Superior temporal gyrus (tissue), 1 donor: Measurements from ENCODE around the gene ATF6B.
"Not testable (repeated sequence)": the region's sequence is repeated elsewhere in the genome, so short reads cannot be mapped to it uniquely, and the experiment has no call there.

Experiments
- DNase-seq: peaks from one replicate; pipeline ENCODE4 v3.0.0-alpha.2; 2016; ENCODE audit errors: extremely low spot score

ATF6B gene

DNA sequence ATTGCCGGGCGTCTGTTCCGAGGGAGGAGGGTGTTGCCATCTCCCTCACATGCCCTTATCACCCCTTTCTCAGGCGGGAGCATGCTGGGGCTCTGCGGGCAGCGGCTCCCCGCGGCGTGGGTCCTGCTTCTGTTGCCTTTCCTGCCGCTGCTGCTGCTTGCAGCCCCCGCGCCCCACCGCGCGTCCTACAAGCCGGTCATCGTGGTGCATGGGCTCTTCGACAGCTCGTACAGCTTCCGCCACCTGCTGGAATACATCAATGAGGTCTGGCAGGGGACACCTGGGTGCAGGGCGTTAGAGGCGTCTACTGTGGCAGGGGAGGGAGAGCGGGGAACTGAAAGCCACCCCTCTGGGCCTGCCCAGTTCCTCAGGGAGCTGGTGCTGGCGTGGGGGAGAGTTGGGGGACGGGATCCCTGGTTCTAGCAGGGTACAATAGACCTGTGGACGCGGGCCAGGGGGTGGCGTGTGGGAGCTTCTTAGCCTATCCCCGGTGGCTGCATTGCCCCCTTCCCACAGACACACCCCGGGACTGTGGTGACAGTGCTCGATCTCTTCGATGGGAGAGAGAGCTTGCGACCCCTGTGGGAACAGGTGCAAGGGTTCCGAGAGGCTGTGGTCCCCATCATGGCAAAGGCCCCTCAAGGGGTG is 26.6 kb upstream of the ATF6B start:
- peak; percentile 39 for DNase-seq

DNA sequence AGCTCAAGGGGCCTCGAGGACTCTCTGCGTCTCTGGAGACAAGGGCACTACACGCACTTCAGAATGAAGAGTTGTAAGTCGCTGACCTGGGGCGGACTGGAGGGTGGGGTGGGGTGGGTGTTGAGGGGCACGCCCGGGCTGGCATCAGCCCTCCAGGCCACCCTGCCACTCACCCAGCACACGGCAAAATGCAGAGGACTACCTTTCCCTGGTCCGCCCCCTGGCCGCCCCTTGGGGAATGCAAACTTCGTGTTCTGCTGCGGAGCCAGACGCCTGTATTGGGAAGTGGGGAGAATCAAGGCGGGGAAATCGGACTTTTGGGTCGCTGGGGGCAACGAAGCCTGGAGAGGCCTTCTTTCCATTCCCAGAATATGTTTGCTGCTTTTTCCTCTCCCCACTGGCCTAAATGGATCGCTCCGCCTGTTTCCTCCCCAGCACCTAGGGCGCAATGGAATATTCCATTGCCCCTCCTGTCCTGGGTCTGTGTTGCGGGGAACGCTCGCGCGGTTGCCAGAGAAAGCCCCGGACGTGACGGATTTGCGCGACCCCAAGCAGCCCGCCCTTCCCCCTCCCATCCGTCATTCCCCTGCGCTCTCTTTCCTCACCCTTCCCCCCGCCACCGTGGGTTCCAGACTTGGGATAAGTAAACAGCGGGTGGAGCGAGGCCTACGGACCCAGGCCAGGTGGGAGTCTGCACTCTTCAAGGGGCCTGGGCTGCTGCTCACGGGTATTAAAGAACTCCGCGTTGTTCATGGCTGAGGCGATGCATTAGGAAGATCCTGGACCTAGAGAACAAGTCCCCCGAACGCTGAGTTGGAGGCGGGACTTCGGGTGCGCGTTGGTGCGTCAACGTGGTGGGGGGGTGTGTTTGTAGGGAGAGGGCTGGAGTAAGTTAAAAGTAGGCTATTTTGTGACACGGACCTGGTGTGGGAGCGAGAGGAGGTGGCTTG is 25.8 kb upstream of the ATF6B start, which contains the start of gene PPT2:
Gene PPT2, plus strand, starts transcription at position 578 of the 950 bp plus-strand sequence. CDS start 454 bp downstream, outside the sequence.
- peak; percentile 90 for DNase-seq

DNA sequence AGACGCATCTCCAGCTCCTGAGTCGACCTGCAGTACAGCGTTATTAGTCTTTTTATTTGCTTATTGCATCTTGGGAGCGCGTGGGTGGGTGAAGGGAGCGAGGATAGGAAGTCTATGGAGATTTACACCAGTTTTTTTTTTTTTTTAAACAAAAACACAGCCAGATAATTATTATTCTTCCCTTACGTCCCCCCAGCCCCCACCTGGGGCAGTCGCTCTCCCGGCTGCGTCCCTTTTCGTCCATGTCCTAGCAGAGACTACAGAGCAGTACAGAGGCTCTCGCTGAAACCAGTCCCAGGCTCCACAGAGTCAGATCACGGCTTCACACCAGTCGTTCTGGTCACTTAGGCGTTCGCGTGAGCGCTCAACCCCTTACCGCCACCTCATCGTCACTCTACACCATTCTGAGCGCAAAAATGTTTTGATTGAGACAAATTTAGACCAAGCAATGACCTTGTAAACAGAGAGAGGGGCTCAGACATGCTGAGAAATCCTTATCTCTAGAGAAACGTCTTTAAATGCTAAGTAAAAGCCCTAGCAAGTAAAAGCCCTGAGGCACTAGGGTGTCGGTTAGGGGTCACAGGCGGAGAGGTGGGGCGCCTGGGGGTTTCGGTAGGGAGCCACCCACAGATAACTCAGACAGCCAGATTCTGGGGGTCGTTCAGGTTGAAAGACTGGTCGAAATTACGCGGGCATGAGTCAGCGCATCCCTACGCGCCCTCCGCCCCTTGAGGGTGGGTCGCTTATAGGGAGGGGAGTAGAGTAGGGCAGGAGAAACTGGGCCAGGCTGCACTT is 24.9 kb upstream of the ATF6B start:
- peak; percentile 51 for DNase-seq

DNA sequence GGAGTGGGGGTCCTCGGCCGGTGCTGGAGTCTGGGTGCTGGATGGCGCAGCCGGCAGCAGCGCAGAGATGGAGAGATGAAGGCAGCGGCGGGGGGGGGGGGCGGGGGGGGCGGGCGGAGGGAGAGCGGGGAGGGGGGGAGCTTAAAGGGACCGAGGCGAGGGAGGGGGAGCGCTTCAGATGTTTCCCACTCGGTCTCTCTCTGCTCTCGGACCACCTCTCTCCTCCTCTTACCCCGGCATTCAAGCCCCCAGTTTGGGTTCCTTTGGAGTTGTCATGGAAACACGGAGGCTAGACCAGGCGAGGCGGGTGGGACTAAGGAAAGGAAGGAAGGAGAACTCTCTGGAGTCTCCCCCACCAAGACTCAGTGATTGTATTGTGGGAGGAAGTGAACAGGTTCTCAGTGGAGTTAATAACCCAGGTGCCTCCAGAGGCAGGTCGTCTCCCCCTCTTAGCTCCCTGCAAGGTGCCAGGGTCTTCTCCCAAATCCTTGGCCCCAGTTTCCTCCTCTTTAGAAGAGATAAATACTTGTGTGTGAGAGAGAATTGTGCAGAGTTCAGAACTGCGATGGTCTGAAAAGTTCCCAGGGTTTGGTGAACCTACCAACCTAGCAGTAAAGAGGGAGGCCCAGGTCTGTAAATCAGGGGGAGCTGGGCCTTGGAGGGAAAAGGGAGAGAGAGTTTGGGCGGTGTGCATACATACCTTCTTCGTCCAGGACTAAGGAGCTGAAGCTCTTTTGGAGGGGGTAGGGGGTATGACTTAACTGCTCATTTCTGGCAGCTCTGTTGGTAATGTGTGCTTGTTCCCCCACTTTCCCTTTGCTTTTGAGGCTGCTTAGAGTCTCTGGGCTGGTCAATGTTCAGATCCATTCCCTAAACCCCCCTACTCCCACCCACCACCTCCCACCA is 24.1 kb upstream of the ATF6B start, which contains the start of gene PRRT1:
Gene PRRT1, minus strand, starts transcription at position 77 of the 906 bp plus-strand sequence. CDS start 112 bp downstream, outside the sequence.
- peak; percentile 54 for DNase-seq

DNA sequence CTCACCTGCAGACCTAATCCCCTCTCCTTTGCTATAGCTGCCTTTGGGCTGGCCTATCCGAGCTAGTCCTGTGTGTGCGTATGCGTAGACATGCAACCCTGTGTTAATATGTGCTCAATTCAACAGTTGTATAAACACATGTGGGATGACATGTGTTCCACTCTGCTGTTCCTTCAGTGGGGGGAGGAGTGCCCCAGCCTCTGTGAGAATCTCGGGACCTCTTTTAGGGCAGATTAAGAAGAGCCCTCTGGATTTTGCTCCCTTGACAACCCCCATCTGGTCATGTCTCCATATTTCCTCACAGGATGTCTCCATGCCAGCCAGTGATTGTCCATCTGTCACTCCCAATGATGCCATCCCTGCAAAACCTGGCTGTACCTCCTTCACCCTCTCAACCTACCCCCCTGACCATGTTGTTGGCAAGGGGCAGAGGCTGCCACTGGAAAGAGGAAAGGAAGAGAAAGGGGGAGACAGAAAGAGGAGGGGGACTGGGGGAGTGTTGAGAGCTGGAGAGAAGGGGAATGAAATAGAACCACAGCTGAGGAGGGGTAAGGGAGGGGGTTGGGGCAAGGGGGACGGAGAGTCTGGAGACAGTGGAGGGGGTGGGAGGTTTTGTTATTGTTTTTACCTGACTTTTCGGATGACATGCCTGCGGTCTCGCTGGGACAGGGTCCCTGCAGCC is 23.3 kb upstream of the ATF6B start:
- DNase-seq = peak; percentile 44

DNA sequence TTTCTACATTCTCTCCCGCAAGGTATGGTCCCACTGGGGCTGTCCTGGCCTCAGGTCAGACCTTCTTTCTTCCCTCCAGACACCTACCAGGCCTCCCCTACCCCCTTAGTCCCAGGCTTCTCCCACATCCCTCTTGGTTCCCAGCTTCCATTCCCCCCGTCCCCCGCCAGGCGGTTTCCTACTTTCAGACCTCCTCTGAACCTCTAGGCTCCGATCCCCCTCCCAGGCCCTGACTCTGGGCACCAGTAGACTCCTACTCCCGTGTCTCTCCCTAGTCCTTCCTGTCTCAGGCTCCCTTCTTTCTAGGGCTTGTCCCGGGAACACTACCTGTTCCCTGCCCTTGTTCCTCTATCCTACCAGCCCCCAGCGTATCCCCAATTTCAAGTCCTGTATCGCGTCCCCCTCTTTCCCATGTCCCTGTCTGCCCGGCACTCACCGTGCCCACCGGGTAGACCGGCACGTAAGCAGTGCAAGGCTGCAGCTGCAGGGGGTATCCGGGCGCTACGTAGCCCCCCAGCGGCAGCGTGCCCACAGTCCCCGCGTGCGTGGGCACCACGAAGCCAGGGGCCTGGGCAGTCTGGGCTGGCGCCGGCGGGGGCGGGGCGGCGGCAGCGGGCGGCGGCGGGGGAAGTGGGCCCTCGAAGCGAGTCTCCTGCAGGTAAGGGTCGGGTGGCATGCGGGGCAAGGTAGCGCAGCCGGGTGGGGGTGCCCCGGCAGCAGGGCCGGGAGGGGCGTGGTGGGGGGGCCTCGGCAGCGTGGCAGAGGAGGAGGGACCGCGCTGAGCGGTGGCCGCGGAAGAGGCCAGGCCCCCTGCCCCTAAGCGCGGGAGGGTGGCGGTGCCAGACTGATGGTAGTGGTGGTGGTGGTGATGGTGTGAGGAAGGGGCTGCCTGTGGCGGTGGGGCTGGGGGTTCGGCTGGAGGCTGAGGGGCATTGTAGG is 22.2 kb upstream of the ATF6B start:
- no peak for DNase-seq

DNA sequence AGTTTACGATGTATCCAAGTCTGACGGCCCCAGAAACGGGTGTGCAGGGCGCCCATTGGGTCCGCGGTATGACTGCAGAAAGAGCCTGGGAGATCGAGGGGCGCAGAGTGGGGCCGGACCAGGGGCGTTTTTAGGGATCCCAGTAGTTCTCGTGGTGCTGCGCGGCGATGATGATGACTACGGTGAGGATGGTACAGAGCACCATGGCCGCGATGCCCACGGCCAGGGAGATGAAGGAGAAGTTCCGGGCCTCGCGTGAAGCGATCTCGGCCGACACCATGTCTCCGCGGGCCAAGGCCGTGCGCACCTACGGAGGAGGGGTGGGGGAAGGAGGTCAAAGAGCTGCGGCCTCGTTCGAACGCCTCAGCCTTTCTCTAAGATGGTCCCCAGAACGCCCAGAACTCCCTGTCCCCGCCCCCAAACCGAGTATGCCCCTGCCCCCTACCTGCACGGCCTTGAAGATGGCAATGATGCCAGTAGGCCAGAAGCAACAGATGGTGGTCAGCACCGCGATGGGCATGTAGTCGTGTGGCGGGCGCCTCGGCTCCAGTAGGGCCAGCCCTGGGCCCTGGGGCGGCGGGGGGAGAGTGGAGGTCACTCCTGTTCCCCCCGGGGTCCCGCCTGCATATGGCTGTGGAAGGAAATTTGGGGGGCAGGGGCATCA is 21.2 kb upstream of the ATF6B start:
- no peak for DNase-seq

DNA sequence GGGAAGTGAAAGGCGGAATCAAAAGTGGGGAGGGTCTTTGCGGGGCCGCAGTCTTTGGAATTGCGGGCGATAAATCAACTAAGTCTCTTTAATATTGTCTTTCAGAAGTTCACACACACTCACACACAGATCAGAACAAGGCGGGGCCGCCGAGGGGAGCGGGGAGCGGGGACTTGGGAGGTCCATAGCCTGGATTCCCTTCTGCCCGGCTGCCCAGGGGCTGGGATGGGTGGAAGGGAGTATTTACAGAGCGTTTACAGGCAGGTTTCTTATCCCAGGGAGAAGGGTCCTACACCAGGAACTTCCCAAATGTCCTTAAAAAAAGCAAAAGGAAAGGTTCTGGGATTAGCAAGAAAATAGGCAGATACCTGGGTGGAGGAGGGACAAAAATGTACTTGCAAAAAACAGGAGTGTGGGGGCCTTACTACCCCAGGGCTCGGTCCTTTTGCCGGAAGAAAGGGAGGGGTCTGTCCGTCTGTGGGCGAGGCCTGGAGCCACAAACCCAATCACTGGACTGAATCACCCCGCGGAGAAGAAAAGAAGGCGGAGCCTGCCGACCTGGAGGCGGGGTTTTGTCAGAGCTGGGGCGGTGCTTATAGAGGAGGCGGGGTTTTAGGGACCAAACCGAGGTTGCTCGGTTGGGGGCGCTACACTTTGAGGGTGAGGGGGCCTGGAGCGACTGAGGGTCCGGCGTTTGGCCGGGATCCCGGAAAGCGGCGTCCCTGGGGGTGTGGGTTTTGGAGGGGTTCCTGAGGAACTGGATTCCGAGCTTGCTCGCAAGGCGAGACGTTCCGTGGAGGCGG is 20.4 kb upstream of the ATF6B start:
- no peak for DNase-seq

DNA sequence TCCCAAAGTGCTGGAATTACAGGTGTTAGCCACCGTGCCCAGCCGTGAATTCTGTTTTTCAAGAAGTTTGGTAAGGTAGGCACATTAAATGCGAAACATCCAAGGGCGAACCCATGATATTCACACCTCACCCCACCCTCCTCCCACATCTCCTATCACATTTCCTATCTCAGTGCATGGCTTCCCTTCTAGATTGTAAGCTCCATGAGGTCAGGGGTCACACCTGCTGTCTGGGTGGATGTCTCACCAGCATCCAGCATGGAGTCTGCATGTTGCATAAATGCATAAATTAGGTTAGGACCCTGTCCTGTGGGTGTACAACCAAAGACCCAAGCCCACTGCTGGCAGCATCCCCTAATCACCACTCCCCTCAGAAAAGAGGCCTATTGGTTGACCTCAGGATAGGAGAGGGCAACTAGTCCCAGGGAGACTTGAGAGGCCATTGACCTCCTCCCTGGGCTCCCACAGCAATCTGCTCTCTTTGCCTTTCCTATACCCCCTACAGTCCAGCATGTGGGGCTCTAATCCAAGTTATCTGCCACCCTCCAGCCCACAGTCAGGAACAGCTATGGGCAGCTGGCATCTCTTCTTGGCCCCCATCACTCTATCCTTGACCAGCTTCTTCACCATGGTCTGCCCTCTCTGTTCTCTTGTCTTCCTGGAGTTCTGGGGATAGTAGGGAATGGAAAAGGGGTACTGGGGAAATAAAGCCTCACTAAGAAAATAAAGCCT is 19.5 kb upstream of the ATF6B start:
- no peak for DNase-seq

DNA sequence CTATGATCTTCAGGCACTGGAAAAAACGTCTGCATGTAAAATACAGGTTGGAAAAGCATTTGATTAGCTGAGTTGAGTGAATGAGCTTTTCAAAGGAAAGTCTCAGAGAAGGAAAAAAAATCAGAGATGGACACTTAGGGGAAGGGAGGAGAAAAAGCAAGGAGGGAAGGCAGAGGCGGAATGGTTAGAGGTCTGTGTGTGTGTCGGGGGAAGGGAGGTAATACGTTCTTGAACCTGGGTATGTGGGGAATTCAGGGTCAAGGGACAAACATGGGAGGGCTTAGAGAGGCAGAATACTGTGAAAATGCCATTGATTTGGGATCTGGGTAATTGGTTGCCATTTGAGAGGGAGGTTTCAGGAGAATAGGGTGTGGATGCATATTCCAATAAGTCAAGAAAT is 18.6 kb upstream of the ATF6B start:
- DNase-seq = no peak

DNA sequence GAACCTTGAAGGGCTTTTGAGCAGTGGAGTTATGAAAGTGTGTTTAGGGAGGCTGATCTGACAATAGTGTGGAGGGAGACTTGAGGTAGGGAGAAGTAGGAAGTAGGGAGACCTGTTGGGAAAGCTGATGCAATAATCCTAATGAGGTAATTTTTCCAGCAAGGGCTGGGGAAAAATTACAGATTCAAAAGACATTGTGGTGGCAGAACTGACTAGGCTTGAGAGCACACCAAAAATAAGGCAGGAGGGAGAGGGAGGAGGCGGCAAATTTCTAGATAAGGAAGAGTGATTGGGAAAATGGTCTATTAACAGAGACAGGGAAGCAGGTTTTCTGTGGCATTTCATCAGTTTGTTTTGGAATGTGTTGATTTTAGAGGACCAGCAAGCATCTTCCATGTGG is 18.2 kb upstream of the ATF6B start:
- DNase-seq = no peak

DNA sequence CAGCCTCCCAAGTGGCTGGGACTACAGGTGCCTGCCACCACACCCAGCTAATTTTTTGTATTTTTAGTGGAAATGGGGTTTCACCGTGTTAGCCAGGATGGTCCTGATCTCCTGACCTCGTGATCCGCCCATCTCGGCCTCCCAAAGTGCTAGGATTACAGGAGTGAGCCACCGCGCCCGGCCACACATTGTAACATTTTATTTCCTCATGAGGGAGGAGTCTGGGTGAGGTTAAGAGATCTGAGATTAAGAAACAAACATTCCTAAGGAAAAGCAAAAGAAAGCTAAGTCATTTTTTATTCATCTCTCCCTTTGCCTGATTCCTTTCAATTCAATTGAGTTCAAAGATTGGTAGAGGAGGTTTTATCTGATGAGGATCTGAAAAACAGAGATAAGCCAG is 16.2 kb upstream of the ATF6B start:
- DNase-seq = not testable (repeated sequence)

DNA sequence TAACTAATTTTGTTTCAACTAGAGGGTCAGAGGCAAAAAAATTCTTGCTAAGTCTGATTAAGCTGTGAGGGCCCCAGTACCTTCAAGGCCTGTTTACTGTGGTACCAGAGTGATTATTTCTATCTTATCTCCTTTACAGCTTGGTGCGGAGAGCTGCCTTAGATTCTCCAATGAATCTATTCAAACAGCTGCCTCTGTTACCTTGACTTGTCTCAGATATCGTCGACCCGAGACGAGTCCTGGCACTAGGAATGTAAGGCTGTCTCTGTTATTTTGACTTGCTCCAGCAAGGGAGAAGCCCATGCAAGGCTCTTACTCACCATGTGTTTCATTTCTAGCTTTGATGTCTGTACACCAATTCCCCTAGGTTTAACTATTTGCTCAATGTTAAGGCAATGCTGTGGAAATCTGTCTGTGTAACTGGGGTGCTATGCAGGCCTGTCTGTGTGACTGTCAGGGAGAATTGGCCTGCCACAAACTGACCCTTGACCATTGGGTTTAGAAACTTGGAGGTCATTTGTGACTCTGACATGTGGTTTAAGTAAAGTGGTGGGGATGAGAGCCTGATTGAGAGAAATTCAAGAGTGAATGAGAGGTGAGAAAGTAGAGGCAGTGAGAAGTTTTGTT is 12.5 kb upstream of the ATF6B start:
- no peak for DNase-seq

DNA sequence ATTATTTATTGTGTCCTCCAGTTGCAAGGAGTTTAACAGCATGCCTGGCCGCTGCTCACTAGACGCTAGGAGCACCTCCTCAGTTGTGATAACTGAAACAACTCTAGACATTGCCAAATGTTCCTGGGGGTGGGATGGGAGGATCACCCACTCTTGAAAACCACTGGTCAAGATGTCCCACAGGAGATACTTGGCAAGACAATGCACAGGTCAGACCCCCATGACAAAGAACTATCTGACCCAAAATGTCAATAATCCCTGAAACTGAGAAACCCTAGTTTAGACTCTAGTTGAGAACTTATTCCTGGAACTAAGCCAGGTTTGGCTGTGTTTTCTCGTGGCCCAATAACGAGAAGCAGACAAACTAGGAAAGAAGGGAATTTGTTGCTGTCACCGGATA is 11.5 kb upstream of the ATF6B start:
- DNase-seq = no peak

DNA sequence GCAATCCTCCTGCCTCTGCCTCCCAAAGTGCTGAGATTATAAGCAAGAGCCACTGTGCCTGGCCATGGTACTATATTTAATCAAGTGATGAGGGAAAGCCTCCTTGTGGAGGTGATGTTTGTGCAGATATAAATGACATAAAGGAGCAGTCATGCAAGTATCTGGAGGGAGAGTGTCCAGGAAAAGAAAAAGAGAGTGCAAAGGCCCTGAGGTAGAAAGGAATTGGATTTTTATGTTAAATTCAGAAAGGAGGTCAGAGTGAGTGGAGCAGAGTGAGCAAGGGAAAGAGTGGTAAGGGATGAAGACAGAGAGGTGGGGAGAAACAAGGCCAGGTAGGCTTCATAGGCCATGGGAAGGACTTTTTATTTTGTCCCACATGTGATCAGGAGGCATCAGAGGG is 9.4 kb upstream of the ATF6B start:
- no peak for DNase-seq

DNA sequence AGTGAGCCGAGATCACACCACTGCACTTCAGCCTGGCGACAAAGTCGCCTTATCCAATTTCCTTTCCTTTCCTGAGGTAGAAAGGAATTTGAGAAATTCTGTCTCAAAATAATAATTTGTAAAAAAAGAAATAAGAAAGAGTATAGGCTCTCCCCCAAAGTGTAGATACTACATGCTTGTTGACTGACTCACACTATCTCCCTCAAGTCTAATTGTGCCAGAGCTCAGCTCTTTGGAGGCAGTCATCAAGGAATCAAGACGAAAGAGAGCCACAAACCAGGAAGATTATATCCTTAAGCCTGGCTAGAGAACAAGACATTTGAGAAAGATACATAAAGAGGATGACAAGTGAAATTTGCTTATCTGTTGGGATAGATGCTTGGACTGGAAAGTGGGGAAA is 5.7 kb upstream of the ATF6B start:
- no peak for DNase-seq

DNA sequence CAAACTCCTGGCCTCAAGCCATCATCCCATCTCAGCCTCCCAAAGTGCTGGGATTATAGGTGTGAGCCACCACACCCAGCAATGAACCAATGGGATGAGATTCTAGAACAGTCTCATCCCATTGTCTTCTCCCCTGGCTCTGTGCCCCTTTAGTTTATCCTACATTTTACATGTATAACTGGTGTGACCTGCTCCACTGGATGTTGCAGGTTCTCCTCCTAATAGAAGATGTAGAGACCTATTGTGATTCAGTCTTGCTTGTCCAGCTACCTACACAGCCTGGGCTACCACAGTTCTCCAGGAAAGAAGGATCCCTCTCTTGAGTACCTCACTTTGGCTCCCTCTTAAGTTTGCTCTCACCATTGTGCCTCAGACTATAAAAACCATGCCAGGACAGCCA is 4.1 kb upstream of the ATF6B start:
- DNase-seq = no peak
